Coronary artery (tissue), 2 donors: ENCODE measurements around the gene ZNF488.

Source experiments
- DNase-seq: peaks from one replicate; pipeline ENCODE4 v3.0.0-alpha.2; 2017; ENCODE audit warnings: low spot score
- H3K27ac ChIP-seq, 2 donors: fragments of 200-600 bp; sonication (generic); one replicate each; pipeline ENCODE4 v1.5.1; 2016 to 2019
- H3K4me3 ChIP-seq: fragments of 200-600 bp; sonication (generic); 2 replicates; pipeline ENCODE4 v1.5.1; 2016; ENCODE audit warnings: mild to moderate bottlenecking, moderate library complexity
- TF ChIP-seq, protein P1 (sequence below): fragments of 200-600 bp; sonication (generic); IDR thresholded peaks from one replicate; pipeline ENCODE4 v1.5.1; 2019; ENCODE audit warnings: antibody characterized with exemption

The ZNF488 gene

DNA sequence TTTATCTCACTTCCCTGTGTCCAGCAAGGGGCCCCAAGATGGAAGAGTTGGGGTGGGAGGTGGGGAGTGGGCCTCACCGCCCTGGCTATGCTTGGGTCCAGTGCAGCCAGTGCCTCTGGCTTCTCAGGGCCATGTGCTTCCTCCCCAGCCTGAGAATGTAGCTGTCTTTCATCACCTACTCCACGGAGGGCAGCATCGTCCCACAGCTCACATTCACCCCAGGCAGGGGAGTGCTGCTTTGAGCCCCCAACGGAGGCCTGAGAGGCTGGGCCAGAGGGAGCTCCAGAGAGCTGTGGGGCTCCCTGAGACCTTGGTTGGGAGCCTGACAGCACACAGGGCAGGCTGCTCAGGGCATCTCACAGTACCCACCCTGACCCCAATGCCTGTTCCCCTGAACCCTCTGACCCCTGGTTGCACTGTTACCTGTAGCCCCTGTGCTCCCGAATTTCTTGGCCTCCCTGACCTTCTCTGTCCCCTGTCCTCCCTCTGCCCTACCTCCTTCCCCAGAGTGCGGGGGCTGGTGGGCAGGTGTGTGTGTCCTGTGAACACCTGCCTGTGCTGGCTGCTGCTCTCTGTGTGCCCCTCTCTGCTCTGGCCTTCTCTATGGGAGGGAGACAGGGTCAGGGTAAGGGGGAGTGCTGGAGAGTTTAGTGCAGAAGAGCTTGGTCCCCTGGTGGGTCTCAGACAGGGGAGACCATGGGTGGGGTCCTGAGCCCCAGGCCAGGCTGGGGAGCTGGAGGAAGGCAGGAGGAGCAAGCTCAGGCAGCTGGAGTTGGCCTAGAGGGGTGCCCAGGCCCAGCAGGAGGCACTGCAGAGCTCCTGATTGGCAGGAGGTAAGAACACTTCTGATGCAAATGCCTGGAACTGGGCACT is 19.6 kb upstream of the ZNF488 start:
- peak overlapping the region in 1 of 2 donors; percentile 13 for H3K27ac ChIP-seq
- TF ChIP-seq, protein P1, sequence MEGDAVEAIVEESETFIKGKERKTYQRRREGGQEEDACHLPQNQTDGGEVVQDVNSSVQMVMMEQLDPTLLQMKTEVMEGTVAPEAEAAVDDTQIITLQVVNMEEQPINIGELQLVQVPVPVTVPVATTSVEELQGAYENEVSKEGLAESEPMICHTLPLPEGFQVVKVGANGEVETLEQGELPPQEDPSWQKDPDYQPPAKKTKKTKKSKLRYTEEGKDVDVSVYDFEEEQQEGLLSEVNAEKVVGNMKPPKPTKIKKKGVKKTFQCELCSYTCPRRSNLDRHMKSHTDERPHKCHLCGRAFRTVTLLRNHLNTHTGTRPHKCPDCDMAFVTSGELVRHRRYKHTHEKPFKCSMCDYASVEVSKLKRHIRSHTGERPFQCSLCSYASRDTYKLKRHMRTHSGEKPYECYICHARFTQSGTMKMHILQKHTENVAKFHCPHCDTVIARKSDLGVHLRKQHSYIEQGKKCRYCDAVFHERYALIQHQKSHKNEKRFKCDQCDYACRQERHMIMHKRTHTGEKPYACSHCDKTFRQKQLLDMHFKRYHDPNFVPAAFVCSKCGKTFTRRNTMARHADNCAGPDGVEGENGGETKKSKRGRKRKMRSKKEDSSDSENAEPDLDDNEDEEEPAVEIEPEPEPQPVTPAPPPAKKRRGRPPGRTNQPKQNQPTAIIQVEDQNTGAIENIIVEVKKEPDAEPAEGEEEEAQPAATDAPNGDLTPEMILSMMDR: no peak
- H3K4me3 ChIP-seq: no peak overlapping the region
- no peak for DNase-seq

DNA sequence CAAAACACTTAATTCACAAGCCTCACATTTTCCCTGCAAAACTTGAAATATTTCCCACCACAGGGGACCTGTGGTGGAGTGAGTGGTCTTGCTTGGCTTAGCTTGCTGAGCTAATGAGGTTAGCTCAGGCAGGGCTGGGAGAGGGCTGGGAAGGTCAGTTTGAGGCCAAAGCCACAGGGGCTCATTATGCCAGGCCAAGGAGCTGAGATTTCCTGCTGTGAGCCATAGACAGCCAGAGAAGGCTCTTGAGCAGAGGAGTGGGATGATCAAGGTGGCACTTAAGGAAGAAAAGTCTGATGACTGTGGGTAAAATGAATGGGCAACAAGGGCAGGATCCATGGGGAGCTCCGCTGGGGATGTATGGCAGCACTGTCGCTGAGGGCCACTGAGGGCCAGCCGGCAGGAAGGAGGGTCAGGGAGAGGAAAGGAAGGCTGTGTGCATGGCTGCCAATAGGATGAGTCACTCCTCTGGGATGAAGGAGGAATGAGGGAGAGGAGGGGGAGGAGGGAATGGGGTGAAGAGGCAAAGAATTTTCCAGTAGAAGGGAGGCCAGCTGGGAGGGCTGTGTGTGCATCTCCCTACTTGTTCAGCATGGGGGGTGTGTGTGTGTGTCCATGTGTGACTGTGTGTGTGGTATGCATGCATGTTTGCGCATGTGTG is 18.7 kb upstream of the ZNF488 start:
- no peak for DNase-seq
- TF ChIP-seq, protein P1: no peak
- Histone ChIP-seq H3K4me3 (no peak overlapping the region), H3K27ac (peak overlapping the region in 1 of 2 donors; percentile 51)

DNA sequence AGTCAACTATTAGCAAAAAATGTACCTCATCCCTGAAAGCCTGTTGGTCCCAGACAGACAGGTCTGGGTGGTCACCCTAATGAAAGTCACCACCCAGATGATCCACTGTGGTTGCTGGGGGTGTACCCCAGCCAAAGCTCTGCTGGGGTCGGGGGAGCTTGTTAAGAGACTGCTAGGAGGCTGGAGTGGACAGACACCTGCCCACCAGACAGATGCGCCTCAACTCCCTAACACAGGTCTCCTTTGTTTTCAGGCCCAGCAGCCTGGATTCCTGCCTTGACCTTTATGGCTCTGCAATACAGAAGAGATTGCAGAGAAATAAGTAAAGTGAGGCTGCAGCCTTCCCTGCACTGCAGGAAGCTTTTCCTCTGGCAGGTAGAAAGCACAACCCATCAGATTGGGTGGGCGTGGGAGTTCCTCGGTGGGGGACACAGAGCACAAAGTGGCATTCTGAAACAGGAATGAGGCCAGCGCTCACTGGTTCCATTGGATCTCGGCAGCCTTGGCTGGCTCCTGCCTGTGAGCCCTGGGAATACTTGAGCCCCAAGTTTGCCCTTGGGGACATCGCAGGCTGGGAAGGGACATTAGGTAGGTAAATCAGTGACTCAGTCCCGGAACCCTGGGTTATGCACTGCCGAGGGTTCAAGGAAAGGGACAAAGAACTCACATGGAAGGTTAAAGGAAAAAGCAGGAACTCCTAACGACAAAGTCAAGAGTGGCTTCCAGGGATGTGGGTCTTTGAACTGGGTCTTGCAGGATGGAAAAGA is 18.0 kb upstream of the ZNF488 start:
- Histone ChIP-seq H3K27ac (no peak overlapping the region), H3K4me3 (no peak overlapping the region)
- TF ChIP-seq, protein P1: no peak
- no peak for DNase-seq

DNA sequence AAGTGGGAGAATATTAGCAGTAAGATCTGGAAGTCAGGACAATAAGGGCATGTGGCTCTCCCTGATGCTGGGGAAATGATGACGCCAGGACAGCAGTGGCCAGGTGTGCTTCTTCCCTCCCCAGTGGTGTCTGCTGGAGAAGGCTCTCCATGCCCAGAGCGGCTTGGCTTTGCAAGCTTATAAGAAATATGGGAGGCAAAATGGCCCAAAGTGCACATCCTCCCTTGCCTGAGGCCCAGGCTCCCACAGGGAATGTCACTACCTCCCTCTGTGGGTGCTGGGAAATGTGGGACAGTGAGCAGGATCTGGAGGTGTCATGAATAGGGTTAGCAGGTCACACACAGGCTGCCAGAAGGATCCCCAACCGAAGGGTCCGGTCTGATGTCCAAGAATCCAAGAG is 17.1 kb upstream of the ZNF488 start:
- Histone ChIP-seq H3K27ac (no peak overlapping the region), H3K4me3 (no peak overlapping the region)
- TF ChIP-seq, protein P1: no peak
- no peak for DNase-seq

DNA sequence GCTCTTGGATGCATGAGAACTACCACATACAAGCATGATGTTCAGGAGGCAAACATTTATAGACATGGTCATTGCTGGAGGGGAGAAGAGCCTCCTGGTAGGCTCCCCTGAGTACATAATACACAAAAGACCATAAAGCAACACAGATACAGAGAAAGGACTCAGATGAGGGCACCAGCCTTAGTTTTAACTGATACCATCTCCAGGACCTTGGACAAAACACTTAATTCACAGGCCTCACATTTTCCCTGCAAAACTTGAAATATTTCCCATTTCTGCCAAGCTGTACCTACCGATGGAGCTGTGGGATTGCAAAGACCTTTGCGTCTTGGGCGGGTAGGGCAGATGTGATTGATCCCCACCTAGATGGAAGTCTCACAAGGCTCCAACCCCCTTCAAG is 16.7 kb upstream of the ZNF488 start:
- DNase-seq: no peak
- no peak overlapping the region for H3K4me3 ChIP-seq
- H3K27ac ChIP-seq: no peak overlapping the region
- TF ChIP-seq, protein P1: no peak

DNA sequence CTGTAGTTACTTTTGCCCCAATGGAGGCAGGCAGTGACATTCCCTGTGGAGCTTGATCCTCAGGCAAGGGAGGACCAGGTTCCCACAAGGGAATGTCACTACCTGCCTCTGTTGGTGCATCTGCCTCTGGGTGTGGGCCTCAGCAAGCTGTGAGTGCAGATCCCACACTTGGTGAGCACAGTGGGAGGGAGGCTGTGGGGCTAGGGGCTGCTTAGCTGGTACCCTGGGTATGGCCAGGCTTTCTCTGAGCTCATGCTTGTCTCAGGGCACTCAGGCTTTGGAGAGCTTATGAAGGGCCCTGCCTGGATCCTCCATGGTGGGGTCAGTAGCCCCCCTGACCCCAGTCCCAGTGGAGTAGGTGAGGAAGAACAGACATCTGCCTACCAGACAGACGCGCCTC is 16.2 kb upstream of the ZNF488 start:
- TF ChIP-seq, protein P1: no peak
- Histone ChIP-seq H3K4me3 (no peak overlapping the region), H3K27ac (no peak overlapping the region)
- no peak for DNase-seq
